Stimulated activated CD8-positive, alpha-beta memory T cell treated with anti-CD3 and anti-CD28 coated beads, Interleukin-7, amount 100 ng/mL, for 1 hour (primary cell): ENCODE measurements around the gene COBL.

Experiments
- DNase-seq, 2 donors: peaks; one replicate each; pipeline ENCODE4 v3.0.0-alpha.2; 2020; ENCODE audit warnings: low read depth in 2 of 2

COBL gene

DNA sequence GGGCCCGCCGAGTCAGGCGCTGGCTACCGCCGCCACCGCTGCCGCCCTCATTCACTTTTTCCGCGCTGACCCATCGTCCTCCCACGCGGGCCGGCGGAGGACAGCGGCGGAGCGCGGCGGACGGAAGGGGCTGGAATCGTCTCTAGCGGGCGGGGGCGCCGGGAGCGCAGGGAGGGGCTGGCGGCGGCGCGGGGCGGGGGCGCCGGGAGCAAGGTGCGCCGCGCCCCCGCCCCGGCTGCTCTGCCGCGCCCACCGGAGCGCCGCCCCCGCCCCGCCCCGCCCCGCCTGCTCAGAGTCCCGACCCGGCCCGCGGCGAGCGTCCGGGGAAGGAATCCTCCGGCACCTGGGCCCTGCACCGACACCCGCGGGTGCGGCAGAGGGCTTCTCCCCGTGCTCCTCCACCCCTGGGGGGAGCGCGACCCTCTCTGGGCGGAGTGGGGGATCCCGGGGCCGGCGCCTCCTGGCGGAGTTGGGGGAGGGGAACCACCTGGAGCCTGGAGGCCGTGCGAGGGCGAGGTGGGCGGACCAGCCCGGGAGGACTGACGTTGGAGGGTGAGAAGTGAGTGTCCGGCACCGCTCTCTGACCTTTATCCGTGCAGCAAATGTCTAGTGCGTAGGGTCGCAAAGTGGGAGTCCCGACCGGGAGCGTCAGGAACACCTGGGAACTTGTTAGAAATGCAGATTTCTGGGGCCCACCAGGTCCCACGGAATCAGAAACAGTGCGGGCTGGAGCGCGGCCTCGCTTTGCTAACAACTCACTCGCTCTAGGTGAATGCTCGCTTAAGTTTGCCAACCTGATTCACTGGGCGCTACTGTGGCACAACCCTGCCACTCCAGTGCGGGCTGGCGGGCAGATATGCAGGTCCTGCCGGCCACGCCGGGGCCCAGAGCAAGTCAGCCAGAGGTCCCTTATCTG lies at the start of gene COBL:
TSS of gene COBL (minus strand) at position 144 of the 916 bp plus-strand sequence. CDS start 176 bp downstream, outside the sequence.
- DNase-seq: no peak

- DNase-seq: no peak
Observed at GRCh38 chr7:51366172-51366728, 49.6 kb upstream of the COBL start.

DNA sequence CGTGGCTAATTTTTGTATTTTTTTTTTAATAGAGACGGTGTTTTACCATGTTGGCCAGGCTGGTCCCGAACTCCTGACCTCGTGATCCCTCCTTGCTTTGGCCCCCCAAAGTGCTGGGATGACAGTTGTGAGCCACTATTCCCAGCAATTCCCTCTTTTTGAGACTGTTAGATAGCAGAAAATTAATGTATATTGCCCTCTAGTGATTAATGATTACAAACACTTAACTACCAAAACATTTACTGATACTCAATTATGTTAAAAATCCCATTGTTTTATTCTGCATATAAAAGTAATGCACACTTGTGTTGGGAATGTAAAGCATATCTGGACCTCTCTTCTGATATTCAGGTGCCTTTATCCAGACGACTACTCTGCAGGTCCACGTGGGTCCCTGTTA lies 41.2 kb upstream of the COBL start:
- DNase-seq: no peak

GRCh38 chr7:51356849-51357516 lies 40.4 kb upstream of the COBL start:
- no peak for DNase-seq

DNA sequence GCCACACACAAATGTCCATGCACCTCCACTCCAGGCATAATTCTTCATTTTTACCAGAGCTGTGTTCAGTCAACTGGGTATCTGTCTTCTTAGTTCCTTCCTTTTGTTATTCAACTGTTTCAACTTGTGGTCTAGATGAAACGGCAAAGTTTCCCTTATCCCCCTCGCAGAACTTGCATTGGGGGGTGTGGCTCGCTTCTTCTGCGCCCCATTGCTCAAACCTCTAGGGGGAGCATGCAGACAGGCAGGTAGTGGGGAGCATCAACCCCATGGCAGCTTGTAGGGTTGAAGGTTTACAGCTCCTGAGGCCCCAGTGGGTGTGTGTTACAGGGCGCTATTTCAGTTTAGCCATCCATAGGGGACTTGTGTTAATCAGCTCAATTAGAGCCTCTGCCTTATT lies 38.3 kb upstream of the COBL start:
- DNase-seq: no peak

DNA sequence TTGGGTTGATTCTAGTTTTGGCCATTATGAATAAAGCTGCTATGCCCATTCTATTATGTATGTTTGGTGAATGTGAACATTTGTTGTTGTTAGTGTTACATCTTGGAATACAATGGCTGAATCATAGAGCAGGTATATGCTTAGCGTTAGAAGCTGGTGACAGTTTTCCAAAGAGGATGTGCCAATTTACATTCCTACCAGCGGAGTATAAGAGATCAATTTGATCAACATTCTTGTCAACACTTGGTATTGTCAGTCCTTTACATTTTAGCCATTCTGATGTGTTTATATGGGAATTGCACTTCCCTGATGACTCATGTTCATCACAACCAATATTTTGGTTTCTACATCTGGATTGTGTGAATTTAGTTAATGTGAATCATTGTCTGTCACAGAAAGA lies 37.8 kb upstream of the COBL start:
- no peak for DNase-seq

GRCh38 chr7:51352174-51353100 lies 35.8 kb upstream of the COBL start:
- no peak for DNase-seq

DNA sequence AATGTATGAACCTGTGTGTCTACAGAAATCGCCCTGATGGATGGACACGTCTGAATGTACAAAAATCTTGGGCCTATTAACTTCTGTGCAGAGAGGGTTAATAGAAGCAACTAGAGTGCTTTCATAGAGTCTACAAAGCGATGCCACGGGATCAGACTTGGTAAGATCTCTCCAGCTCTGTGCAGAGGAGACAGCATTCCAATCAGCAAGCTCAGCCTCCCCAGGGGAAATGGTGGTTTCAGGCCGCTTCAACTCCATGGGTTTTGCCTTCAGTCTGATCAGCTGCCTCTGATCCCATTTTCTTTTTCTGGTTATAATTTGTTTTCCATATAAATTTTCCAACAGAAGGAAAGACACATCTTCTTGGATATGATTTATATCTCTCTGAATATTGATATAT lies 35.1 kb upstream of the COBL start:
- DNase-seq: no peak

DNA sequence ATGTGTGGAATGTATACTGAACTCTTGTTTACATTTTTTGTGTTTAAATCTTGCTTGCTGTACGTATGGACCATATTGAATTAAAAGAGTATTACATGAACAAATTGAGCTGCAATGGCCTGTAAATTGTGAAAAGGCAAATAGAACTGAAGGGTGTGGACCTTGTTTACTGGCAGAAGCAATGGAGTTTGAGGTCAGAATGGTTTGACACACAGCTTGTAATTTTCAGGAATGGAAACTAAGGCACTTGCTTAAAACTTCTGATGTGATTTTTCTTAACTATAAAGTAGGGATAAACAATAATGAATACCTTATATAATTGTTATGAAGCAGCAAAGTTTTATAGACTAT lies 33.9 kb upstream of the COBL start:
- no peak for DNase-seq

DNA sequence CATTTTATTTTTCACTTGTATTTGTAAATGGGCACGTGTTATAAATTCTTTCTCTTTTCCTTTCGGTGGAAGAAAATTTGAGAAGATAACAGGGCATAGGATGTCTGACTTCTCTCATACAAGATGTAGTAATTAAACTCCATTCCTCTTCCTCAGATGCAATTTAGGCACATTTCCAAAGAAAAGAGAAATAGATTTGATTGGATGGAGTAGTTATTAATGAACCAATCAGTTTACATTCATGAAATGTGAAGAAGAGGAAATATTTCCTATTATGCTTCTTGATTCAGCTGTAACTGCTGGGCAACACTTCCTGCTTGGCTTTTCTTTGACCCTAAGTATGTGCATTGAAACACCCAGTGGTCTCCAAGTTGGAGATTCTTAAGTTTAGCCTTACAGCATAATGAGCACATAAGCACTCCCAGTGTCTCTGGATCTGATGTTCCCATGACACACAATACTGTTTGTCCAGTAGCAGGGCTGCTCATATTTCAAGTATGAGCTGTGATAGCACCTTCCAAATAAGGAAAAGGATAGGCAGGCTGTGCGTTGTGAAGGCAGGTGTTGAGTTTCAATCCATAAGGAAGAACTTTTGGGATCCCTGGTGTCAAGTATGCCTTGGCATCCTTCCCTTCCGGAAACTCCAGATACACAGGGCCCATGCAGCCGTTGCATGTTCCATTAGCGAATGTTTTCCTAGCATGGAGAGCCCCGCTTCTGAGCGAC lies 33.4 kb upstream of the COBL start:
- DNase-seq: no peak

DNA sequence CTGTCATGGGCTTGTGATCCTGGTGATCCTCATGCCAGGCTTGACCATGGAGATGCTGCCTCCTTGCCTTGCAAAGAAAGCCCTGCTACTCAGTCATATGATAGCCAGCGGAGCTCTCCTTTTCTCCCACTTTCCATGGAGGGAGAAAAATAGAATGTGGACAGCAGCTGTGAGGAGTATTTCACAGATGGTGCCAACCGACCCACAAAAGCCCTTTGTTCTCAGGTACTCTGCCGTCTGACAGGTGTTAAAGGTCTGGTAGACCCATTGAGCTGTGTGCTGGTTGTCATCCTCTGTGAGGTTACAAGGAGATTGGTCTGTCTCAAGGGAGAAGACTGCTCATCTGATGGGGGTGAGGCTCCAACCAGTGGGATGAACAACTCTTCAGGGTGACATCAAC lies 29.5 kb upstream of the COBL start:
- DNase-seq: no peak

DNA sequence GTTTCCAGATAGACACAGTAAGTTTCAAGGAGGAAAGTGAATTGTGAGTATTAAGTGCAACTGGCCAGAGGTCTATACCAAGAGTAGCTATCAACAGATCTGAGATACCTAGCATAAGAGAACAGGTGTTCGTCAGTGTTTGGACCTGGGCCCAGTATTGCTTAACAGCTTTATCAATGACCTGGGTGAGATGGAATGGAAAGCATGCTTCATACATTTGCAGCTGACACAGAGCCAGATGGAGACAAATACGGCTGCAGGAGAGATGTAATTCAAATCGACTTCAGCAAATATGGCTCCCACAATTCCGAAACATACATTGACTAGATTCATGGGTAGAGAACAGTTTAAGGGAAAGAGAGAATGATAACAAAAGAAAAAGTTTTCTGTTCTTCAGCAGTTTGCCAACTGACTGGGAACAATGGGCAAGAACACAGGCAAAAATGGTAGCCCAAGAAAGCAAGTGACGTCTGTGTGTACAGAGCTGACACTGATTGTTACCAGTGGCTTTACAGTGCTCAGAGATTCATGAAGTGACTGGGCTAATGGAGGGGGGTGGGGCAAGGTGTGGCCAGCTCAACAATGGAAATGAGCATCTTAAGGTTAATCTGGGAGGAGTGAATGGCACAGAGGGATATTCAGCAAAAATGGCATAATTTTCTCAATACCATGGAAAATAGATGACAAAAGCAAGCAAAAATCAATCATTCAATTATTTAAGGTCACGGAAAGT lies 28.0 kb upstream of the COBL start:
- DNase-seq: no peak

DNA sequence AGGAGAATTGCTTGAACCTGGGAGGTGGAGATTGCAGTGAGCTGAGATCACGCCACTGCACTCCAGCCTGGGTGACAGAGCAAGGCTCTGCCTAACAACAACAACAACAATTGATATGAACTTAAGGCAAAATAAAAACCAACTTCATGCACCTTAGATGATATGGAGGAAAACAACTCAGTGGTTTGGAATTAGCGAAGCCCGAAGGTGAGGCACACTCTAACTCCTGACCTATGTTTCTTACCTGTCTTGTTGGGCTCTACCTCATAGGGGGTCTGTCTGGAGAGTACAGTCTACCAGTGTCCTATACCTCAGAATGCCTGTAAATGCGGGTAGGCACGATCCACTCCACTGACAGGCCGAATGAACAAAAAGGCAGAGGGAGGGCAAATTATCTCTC lies 24.3 kb upstream of the COBL start:
- DNase-seq: no peak

GRCh38 chr7:51340029-51340838 lies 23.6 kb upstream of the COBL start:
- no peak for DNase-seq

DNA sequence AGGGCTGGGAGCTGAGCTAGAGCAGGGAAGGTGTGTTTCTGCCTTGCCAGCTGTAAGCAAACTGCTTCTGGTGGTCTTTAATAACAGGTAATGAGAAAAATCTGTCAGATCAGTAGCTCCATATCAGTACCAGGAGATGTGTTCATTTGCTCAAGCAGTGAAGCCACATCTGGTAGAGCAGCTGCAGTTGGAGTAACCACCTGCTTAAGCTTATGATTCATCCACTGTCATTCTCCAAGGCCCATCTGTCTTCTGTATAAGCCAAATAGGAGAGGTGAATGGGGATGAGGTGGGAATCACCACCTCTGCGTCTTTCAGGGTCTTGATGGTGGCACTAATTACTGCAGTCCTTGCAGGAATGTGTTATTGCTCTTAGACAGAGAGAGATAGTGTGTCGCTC lies 18.4 kb upstream of the COBL start:
- no peak for DNase-seq

DNA sequence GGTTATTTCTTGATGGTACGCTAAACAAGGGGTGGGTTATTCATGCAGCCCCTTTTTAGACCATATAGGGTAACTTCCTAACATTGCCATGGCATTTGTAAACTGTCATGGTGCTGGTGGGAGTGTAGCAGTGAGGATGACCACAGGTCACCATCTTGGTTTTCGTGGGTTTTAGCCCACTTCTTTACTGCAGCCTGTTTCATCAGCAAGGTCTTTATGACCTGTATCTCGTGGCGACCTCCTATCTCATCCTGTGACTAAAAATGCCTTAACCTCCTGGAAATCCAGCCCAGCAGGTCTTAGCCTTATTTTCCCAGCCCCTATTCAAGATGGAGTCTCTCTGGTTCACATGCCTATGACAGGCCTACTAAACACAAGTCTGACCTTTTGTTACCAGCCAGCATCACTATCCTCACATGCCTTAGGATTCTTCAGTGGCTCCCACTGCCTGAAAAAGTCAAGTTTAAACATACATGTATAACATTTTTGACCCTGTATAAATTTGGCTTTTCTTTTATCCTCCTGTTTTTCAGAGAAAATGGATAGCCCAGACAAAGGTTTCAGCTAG lies 13.2 kb upstream of the COBL start:
- no peak for DNase-seq

DNA sequence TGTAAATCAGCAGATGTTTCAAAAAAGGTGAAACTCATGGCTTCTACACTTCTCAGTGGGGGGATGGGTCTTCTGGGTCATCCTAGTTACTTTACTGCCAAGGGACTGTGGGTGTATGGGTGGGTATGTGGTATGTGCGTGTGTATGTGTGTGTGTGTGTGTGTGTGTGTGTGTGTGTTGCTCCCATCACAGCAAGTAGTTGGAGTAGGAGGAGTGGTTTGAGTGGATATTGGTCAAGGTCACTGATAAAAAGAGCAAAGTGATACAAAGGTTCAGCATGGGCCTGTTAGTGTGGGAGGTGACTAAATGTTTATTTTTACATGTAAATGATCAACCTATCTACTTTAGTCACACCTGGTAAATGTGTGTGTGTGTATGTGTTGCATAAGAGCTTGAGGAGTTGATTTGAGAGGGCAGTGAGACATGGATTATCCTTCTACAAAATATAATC lies 11.8 kb upstream of the COBL start:
- no peak for DNase-seq

DNA sequence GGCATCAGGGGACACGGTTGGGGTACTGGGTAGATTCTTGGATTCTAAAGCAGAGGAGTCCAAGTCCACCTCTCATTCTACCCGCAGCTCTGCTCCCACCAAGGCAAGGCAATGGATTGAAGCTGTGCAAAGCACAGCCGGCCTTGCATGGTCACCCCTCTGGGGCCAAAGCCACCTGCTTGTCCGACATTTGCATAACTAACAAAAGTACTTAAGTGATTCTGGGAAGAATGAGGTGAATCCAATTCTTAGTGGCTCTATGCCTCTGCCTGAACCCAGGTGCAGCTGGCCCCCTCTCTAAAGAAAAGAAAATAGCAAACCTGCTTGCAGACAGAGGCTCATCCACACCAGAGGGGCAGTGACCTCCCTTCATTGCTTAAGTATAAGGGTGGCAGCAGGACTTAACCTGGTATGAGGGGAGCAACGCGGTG lies 10.7 kb upstream of the COBL start:
- DNase-seq: no peak

GRCh38 chr7:51326656-51327286 lies 10.2 kb upstream of the COBL start:
- no peak for DNase-seq
